ENCODE data around the gene TMEM9. TPM values are rescaled to one million over a fixed set of nuclear protein-coding genes. Genes with fewer than 3 reads are reported as not detected.

TMEM9 gene
- total RNA-seq, 1 donor from 2014 or later, result 126 TPM

DNA sequence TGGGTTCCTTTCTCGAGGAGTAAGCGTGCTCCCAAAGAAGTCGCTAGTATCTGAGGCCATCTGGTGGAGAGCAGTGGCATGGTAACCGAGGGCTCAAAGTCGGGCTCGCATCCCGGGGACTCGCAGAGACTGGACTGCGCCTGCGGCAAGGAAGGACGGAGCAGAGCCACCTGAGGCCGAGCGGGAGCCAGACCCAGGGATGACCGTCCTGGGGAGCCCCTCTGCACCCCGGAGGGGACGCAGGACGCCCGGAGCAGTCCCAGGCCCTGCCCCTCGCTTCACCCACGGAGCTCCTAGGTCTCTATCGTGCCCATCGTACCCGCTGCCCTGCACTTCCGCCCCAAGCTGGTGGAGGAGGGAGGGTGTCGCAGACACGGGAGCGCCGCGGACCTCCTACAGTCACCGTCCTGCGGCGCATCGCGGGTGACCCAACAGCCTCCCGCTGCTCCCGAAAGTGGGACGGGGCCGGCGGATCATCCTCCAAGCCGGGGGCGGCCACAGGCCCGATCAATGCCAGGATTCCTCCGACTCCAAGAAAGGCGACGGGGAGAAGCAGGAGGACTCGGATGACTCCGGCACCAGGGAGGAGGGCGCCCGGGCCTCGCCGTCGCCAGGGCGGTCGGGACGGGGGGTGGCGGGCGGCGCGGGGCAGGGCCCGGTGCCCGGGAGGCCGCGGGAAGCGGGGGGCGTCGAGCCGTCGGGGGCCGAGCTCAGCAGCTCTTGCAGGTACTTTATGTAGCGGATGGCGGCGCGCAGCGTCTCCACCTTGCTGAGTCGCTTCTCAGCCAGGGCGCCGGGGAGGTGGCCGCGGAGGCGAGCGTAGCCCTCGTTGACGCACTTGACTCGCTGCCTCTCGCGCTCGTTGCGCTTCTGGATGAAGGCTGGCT lies 39.8 kb downstream of the TMEM9 start:
- DNase-seq (ENCODE audit: low read depth), result peak; percentile 32
- peak overlapping the region; percentile 78 for H3K4me3 ChIP-seq (ENCODE audit: low read depth, low read length)
- TF ChIP-seq, protein P1, sequence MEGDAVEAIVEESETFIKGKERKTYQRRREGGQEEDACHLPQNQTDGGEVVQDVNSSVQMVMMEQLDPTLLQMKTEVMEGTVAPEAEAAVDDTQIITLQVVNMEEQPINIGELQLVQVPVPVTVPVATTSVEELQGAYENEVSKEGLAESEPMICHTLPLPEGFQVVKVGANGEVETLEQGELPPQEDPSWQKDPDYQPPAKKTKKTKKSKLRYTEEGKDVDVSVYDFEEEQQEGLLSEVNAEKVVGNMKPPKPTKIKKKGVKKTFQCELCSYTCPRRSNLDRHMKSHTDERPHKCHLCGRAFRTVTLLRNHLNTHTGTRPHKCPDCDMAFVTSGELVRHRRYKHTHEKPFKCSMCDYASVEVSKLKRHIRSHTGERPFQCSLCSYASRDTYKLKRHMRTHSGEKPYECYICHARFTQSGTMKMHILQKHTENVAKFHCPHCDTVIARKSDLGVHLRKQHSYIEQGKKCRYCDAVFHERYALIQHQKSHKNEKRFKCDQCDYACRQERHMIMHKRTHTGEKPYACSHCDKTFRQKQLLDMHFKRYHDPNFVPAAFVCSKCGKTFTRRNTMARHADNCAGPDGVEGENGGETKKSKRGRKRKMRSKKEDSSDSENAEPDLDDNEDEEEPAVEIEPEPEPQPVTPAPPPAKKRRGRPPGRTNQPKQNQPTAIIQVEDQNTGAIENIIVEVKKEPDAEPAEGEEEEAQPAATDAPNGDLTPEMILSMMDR (conservative IDR thresholded peaks at IDR 0.05; ENCODE audit: low read depth, low read length), result peak; percentile 83

DNA sequence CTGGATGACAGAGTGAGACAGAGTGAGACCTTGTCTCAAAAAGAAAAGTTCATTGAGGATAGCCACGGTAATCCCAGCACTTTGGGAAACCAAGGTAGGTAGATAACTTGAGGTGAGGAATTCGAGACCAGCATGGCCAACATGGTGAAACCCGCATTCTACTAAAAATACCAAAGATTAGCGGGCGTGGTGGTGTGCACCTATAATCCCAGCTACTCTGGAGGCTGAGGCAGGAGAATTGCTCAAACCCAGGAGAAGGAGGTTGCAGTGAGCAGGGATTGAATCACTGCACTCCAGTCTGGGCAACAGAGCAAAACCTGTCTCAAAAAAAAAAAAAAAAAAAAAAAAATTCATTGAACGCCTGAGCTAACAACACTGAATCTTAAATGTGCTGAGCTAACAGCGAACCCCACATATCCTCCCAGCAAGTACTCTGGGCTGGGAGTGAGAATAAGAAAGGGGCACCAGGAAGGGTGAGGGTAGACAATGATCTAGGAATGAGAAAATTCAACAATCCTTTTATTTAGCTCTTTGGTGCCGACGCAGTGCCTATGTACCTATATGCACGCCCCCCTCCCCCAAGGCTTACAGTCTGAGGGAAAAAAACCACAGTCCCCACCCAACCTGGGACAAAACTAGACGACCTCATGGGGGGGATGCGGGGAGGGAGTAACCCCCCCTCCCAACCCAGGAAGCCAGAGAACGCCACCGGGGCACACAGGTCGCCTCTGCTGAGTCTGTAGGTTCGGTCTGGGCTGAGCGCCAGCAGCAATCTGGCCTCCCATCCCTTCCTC lies 40.6 kb downstream of the TMEM9 start:
- TF ChIP-seq, protein P1 (conservative IDR thresholded peaks at IDR 0.05; ENCODE audit: low read depth, low read length), result no peak
- no peak for DNase-seq (ENCODE audit: low read depth)
- peak overlapping the region; percentile 78 for H3K4me3 ChIP-seq (ENCODE audit: low read depth, low read length)

DNA sequence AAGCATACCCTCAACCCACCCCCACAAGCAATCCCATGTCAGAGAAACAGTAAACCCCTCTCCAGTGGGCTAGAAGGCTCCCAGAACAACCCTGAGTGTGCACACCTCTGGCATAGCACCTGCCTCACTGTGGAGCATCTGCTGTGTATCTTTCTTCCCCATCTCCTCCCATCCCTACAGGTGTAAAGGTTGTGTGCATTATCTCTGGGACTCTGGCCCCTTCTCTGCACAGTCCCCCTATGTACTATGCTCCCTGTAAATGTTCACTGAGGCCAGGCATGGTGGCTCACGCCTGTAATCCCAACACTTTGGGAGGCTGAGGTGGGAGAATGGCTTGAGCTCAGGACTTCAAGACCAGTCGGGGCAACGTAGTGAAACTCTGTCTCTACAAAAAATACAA lies 41.3 kb downstream of the TMEM9 start:
- TF ChIP-seq, protein P1 (conservative IDR thresholded peaks at IDR 0.05; ENCODE audit: low read depth, low read length), result no peak
- no peak for DNase-seq (ENCODE audit: low read depth)
- H3K4me3 ChIP-seq (ENCODE audit: low read depth, low read length), result no peak overlapping the region

DNA sequence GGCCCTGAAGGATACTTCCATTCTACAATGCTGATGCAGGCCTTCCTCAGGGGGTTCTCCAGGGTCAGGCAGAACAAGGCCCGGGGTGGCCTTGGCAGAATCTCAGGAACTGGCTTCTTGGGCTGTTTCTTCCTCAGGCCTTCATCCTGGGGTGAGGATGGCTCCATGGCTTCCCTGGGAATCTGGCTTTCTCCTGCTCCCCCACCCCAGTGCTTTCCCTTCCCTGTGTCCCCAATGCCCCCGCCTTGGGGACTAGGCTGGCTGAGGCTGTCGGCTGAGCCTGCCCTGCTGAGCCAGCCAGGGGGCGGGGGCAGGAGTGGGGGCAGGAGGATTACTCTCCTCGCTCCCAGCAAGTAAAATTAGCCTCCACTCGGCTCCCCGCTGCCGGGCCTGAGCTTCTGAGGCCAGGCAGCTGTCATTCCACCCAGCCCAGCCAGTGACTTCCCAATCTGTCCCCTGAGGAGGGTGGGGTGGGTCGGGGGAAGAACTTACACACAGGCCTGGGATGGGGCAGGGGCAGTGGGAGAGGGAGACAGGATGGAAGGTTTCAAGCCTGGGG lies 42.0 kb downstream of the TMEM9 start, which contains the start of gene CACNA1S:
Gene CACNA1S, minus strand, starts transcription at position 254 of the 559 bp plus-strand sequence. Its CDS starts 87 bp downstream, at position 167.
- H3K4me3 ChIP-seq (ENCODE audit: low read depth, low read length), result no peak within 1 kb of the TSS
- DNase-seq (ENCODE audit: low read depth), result no peak
- TF ChIP-seq, protein P1 (conservative IDR thresholded peaks at IDR 0.05; ENCODE audit: low read depth, low read length), result no peak

DNA sequence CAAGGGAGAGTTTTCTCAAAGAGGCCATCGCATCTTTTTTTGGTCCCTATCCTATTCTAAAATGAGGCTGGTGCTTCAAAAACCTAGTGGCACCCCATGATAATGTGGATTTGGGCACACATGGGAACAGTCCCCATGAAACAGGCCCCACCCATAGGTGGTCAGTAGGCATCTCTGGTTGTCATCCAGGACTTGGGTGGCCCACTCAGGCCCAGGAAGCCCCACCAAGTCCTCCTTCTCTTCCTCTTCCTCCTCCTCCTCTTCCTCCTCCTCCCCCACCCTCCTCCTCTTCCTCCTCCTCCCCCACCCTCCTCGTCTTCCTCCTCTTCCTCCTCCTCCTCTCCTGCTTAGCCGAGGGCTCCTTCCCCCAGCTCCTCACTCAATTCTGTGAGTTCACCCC lies 42.6 kb downstream of the TMEM9 start:
- no peak overlapping the region for H3K4me3 ChIP-seq (ENCODE audit: low read depth, low read length)
- TF ChIP-seq, protein P1 (conservative IDR thresholded peaks at IDR 0.05; ENCODE audit: low read depth, low read length), result no peak
- no peak for DNase-seq (ENCODE audit: low read depth)

DNA sequence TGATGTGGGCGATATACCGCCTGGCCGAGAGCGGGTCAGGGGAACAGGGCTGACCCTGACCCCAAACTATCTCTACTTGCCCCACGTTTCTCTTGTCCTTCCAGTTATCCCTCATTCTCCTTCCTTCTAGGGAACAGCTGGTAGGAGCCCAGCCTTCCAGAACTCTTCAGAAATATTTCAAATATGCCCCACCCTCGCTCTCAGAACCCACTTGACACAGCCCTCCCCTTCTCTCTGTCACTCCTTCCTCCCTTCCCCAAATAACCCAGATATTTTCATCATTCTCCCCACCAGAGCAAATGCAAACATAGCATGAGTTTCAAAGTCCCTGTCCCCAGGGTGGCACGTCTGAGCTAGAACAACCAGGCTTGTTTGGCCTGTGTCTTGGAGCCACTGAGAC lies 43.1 kb downstream of the TMEM9 start:
- H3K4me3 ChIP-seq (ENCODE audit: low read depth, low read length), result no peak overlapping the region
- TF ChIP-seq, protein P1 (conservative IDR thresholded peaks at IDR 0.05; ENCODE audit: low read depth, low read length), result no peak
- DNase-seq (ENCODE audit: low read depth), result no peak
